RPMI7951 (cell line): ENCODE results near the gene PCBP3. TPM values are rescaled to one million over a fixed set of nuclear protein-coding genes. Genes with fewer than 3 reads are reported as not detected.
"Not testable (repeated sequence)": the region's sequence is repeated elsewhere in the genome, so short reads cannot be mapped to it uniquely, and the experiment has no call there.

Experiments used
- DNase-seq: peaks from one replicate; pipeline ENCODE4 v3.0.0-alpha.2; 2012; ENCODE audit warnings: low read depth
- total RNA-seq: library from RNA; depleted of rRNA; stranded (reverse); fragments of >200 nt; shearing (Covaris generic); gene quantifications from 2 replicates; pipeline ENCODE4 v1.2.3, GENCODE V29; 2014

PCBP3 gene
- total RNA-seq, 1 experiment from 2014 or later = 4.0 TPM

DNA sequence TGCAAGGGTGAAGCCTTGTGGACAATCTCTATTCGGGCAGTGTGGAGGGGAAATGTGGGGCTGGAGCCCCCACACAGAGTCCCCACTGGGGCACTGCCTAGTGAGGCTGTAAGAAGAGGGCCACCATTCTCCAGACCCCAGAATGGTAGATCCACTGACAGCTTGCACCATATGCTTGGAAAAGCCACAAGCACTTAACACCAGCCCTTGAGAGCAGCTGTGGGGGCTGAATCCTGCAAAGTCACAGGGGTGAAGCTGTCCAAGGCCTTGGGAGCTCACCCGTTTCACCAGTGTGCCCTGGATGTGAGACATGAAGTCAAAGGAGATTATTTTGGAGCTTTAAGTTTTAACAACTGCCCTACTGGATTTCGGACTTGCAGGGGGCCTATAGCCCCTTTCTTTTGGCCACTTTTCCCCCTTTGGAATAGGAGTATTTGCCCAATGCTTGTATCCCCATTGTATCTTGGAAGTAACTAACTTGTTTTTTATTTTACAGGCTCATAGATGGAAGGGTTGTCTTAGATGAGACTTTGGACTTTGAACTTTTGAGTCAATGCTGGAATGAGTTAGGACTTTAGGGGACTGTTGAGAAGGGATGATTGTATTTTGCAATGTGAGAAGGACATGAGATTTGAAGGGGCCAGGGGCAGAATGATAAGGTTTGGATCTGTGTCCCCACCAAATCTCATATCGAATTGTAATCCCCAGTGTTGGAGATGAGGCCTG is 321.7 kb downstream of the PCBP3 start:
- DNase-seq = no peak

GRCh38 chr21:45966791-45967394 is 323.4 kb downstream of the PCBP3 start:
- DNase-seq = no peak

GRCh38 chr21:45969921-45970673 is 326.6 kb downstream of the PCBP3 start:
- no peak for DNase-seq

DNA sequence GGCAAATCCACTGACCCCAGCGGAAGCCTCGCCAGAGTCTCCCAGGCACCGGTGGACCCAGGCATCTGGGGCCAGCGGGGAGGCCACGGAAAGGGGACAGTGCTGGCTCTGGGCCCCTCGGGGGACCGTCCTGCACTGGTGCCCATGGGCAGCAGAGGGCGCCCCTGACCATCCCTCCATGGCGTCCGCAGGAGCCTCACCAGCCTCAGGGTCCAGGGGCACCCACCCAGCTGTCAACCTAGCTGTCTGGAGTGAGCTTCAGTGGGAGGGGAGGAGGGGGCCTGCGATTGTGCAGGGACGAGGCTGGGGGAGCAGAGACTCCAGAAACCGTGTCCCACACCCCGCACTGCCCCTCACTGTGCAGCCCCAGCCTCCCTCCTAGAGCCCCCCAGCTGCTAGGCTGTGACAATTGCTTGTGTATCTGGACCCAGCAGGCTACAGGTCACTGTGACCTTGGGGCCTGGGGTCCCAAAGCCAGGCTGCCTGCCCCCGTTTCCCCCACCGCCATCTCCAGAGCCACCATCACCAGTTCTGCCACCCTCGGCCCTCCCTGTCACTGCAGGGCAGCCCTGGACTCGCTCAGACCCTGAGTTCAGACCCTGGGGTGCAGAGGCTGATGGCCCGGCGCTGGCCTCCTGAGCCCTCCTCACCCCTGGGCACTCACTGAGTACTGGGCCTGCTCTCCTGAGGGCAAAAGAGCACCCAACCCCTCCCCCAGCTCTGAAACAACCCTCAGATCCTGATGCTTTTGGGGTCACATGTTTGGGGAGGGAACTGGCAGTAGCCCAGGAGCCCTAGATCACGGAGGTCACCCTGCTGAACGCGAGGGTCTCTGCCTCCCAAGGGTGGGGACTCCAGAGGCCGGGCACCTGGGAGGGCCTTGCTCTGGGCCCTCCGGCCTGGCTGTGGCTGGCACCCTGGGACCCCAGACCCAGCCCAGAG is 327.4 kb downstream of the PCBP3 start:
- DNase-seq = peak; percentile 63

DNA sequence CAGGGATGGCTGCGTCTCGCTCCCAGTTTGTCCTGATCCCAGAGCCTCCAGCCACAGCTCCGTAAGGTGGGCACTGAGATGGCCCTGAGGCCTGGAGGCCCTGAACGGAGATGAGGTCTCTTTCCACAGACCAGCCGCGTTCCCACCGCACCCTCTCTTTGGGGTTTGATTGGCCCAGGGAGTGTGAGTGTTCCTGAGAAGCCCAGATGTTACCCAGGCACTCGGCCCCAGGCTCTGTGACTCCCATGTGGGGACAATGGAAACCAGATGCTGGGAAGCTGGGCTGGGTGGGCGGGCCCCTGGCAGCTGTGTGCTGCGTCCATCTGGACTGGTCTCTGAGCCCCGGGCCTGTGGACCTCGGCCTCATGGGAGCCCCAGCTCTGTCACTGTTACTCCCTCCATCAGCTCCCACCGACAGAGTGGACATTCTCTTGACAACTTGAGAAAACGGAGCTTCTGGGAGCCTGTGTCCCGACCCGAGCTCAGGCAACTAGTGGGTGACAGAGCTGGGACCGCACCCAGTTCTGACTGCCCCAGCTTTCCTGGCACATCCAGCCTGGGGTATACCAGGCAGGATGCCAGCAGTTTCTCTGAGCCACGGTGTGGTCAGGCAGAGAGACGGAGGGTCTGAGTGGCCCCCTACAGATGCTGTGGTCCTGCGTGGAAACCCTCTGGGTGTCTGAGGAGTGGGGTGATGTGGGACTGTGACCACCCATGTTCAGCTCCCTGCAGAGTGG is 328.3 kb downstream of the PCBP3 start:
- peak; percentile 99 for DNase-seq

- peak; percentile 57 for DNase-seq
These were observed 328.8 kb downstream of the PCBP3 start for GRCh38 chr21:45972353-45972715.

- DNase-seq = peak; percentile 96
These were observed 329.4 kb downstream of the PCBP3 start for GRCh38 chr21:45972716-45973474.

DNA sequence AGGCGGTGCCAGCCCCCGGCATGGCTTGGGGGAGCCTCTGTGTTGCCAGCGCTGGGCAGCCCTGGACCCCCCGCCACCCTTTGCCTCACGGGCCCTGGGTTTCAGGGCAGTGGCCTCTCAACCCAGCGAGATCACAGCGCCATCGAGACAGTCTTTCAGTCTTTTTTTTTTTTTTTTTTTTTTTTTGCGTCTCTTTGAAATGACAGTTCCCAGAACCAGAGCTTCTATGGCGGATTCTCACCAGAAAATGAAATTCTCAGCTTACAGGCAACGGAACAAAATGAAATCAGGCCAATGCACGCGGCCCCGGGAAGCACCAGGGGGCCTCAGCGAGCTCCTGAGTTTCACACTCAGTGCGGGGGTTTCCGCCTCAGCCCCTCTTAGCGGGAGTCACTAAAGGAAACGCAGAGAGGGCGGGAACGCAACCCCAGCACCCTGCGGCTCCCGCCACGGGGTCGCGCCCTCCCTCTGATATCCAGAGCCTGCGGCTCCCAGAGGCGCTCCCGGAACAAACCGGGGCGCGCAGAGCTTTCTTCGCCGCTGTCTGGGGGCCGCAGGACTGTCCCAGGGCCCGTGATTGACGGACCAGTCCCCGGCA is 330.0 kb downstream of the PCBP3 start:
- DNase-seq = peak; percentile 87

DNA sequence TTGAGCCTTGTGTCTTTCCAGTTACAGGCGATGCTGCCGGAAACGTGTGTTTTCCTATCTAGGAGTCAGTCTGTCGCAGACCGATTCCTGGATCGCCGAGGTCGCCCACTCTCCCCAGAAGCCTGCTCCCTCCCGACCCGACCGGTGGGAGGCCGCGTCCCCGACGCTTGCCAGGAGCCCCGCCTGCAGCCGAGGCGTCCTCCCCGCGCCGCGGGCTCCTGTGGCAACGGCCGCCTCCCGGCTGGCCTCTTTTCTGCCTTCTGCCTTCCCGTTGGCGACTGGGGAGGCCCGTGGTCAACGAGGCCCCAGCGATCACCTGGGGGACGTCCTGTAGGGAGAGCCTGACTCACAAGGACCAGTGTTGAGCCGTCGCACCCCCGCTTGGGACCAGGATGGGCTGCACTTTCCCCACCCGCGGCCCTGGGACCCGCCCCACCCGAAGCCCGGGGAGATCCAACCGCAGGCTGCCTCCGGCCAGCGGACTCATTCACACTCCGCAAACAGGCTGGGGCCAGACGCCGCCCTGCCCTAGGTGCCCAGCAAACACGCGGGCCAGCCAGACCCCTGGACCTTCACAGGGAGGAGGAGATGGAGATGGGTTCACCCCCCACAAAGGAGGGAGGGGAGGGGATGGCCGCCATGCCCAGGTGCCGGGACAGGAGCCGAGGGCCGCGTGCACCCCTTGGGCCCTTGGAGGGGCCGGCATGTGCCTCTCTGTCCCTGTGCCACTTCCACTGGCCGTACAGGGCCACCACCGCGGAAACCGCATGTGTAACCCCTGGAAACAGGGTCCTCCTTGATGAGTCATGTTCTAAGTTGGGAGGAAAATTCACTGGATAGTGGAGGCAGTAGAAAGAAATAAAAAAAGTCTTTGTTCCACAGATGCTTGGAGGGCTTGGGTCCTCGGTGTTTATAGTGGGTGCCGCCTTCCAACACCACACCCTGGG is 330.8 kb downstream of the PCBP3 start:
- peak; percentile 97 for DNase-seq

GRCh38 chr21:45975020-45975666 is 331.6 kb downstream of the PCBP3 start:
- DNase-seq = peak; percentile 93

- DNase-seq = not testable (repeated sequence)
These were observed 332.3 kb downstream of the PCBP3 start for GRCh38 chr21:45975667-45976409.

DNA sequence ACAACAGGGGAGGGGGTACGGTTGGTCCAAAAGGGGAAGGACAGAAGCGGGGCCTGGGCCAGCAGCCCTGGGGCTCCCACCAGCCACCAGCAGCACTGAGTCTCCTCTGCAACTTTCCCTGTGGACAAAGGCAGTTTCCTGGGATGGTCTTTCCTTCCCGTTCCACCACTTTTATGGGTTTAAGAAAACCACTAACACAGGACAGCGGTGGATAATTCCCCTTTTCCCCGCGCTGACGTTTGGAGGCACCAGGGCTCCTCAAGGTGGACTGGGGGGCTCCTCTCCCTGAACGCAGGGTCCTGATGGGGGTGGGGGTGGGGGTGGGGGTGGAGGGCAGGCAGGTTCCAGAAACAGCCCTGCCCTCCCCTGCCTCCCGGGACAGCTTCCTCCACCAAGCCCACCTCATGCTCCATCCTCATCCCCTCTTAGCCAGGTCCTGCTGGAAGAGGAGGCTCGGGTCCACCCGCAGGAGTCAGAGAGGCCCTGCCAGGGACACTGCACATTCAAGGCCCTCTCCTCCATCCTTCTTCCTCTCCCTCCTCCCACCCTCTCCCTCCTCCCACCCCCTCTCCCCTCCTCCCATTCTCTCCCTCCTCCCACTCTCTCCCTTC is 333.3 kb downstream of the PCBP3 start:
- DNase-seq = no peak

GRCh38 chr21:45977396-45977795 is 333.9 kb downstream of the PCBP3 start:
- no peak for DNase-seq

DNA sequence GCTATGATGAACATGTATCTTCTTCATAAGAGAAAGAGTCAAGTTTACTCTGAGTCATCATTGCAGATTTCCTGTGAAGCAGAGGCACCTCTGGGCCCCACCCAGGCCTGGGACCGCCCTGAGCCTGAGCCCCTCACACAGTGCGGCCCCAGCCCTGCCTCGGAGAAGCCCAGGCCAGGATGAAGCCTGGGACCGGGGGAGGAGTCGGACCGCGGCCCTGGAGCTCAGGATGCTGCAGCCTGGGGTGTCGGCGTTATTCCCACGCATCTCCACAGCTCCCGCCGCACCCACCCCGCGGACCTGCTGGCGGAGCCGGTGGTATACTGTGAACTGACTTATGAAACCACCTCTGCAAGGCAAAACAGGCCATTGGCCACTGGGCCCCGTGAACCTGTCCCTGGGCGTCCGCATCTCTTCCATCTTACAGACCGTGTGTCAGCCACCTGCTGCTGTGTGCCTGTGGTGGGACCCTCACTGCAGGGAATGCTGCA is 335.7 kb downstream of the PCBP3 start:
- DNase-seq = no peak

DNA sequence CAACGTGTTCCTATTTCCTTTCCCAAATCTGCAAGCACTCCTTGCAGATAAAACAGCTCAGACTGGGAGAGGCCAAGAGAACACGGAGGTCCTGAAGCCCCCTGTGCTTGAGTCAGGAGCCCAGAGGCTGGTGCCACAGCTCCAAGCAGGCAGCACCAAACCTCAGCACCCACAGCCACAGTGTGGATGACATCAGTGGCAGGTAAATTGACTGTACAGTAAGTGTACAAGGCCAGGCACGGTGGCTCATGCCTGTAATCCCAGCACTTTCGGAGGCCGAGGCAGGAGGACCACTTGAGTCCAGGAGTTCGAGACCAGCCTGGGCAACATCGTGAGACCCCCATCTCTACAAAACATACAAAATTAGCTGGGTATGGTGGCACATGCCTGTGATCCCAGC is 336.1 kb downstream of the PCBP3 start:
- DNase-seq = no peak

DNA sequence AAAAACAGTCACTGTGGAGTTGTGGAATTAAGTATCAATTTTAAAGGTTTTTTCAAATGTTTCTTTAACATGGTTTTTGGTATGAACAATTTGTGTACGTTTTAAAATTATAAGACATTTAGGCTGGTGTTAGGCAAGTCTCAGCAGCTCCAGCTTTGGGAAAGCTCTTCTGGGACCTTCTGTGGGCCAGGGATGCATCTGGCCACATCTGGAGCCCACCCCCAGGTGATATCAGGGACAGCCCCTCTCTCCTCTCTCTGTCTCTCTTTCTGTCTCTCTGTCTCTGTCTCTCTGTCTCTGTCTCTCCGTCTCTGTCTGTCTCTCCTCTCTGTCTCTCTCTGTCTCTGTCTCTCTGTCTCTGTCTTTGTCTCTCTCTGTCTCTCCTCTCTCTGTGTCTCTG is 336.7 kb downstream of the PCBP3 start:
- DNase-seq = no peak

GRCh38 chr21:45980697-45981096 is 337.2 kb downstream of the PCBP3 start:
- no peak for DNase-seq
